HCT116 (cell line): ENCODE measurements around the gene PAPPA2.

Source experiments
- CBX3 ChIP-seq: IDR thresholded peaks from 2 replicates; pipeline ENCODE4 v1.6.1; 2012; ENCODE audit warnings: low read depth
- CTCF ChIP-seq, 3 experiments: fragments of 200-600 bp in 1 of 3; sonication (generic) in 1 of 3; IDR thresholded peaks in 2 of 3; conservative IDR thresholded peaks in 1 of 3; 2 replicates each; pipeline ENCODE4 v1.5.1; 2012 to 2017; ENCODE audit warnings: low read depth in 2 of 3, low read length in 2 of 3, antibody characterized with exemption in 1 of 3, borderline replicate concordance in 1 of 3, control low read depth in 1 of 3, mild to moderate bottlenecking in 1 of 3, mixed read lengths in 1 of 3, mixed run types in 1 of 3, moderate library complexity in 1 of 3; ENCODE audit not compliant: insufficient read depth in 1 of 3
- POLR2A ChIP-seq: IDR thresholded peaks from 2 replicates; pipeline ENCODE4 v1.7.0; 2011; ENCODE audit warnings: borderline replicate concordance; ENCODE audit not compliant: insufficient read depth, insufficient read length; ENCODE audit errors: extremely low read depth
- RAD21 ChIP-seq: IDR thresholded peaks from 2 replicates; pipeline ENCODE4 v1.6.1; 2012; ENCODE audit warnings: low read depth, mild to moderate bottlenecking

- TF ChIP-seq POLR2A (no peak), CTCF (IDR thresholded peaks at IDR 0.05 in 2 of 3, conservative IDR thresholded peaks at IDR 0.05 in 1 of 3; ENCODE audit: borderline replicate concordance in 1 of 3, insufficient read depth in 1 of 3, low read depth in 2 of 3, low read length in 2 of 3) (no peak), RAD21 (no peak), CBX3 (no peak)
Observed at GRCh38 chr1:176579087-176579486, 116.1 kb downstream of the PAPPA2 start.
